Smooth muscle cell (in vitro differentiated cells): ENCODE data around the gene PIK3CB. TPM values are rescaled to one million over a fixed set of nuclear protein-coding genes. Genes with fewer than 3 reads are reported as not detected.
"Not testable (repeated sequence)": the region's sequence is repeated elsewhere in the genome, so short reads cannot be mapped to it uniquely, and the experiment has no call there.

ENCODE experiments used
- DNase-seq: peaks from one replicate; lab custom pipeline; 2025; ENCODE audit not compliant: unreplicated experiment; lab: John Stamatoyannopoulos, UW
- H2AFZ ChIP-seq: fragments of 200-600 bp; sonication (generic); 2 replicates; pipeline ENCODE4 v1.6.0; 2016; ENCODE audit warnings: antibody characterized with exemption, low read depth, mild to moderate bottlenecking
- H3F3A ChIP-seq: fragments of 200-600 bp; sonication (generic); 2 replicates; pipeline ENCODE4 v1.6.0; 2017; ENCODE audit warnings: antibody characterized with exemption, low read depth
- H3K27ac ChIP-seq: fragments of 200-600 bp; sonication (generic); 2 replicates; pipeline ENCODE4 v1.5.1; 2016; ENCODE audit warnings: low read depth, mild to moderate bottlenecking
- H3K27me3 ChIP-seq: fragments of 200-600 bp; sonication (generic); 2 replicates; pipeline ENCODE4 v1.6.1; 2016; ENCODE audit warnings: low read depth, mild to moderate bottlenecking
- H3K36me3 ChIP-seq: fragments of 200-600 bp; sonication (generic); 2 replicates; pipeline ENCODE4 v1.5.1; 2016; ENCODE audit warnings: low read depth
- H3K4me1 ChIP-seq: fragments of 200-600 bp; sonication (generic); 2 replicates; pipeline ENCODE4 v1.5.1; 2016; ENCODE audit warnings: low read depth
- H3K4me2 ChIP-seq: fragments of 200-600 bp; sonication (generic); 2 replicates; pipeline ENCODE4 v1.6.0; 2016; ENCODE audit warnings: mild to moderate bottlenecking
- H3K4me3 ChIP-seq: fragments of 200-600 bp; sonication (generic); 2 replicates; pipeline ENCODE4 v1.5.1; 2016; ENCODE audit warnings: mild to moderate bottlenecking
- H3K79me2 ChIP-seq: fragments of 200-600 bp; sonication (generic); 2 replicates; pipeline ENCODE4 v1.6.0; 2016; ENCODE audit warnings: low read depth, mild to moderate bottlenecking
- H3K9ac ChIP-seq: fragments of 200-600 bp; sonication (generic); 2 replicates; pipeline ENCODE4 v1.6.0; 2016; ENCODE audit warnings: low read depth
- H3K9me3 ChIP-seq: fragments of 200-600 bp; sonication (generic); replicated peaks from 2 replicates; pipeline ENCODE4 v1.5.1; 2016; ENCODE audit warnings: low read depth
- H4K20me1 ChIP-seq: fragments of 200-600 bp; sonication (generic); 2 replicates; pipeline ENCODE4 v1.6.0; 2016; ENCODE audit warnings: low read depth
- WGBS: methylation state at CpG from one replicate; pipeline ENCODE4 v1.1.7; 2016; ENCODE audit warnings: low lambda C conversion rate; 5-methylcytosine and 5-hydroxymethylcytosine counted together
- polyA plus RNA-seq: library from polyadenylated mRNA; unstranded; fragments of >200 nt; fragmentation: Nextera tagmentation; extraction: Ambion mirVana; gene quantifications from 2 replicates; pipeline ENCODE4 v1.2.1, GENCODE V29; 2016
- total RNA-seq: library from RNA; depleted of rRNA; stranded (reverse); fragments of >200 nt; gene quantifications from 2 replicates; pipeline ENCODE4 v1.2.3, GENCODE V29; 2014
- TF ChIP-seq, protein P1 (sequence below): fragments of 200-600 bp; sonication (generic); IDR thresholded peaks from 2 replicates; pipeline ENCODE4 v1.5.1; 2017; ENCODE audit warnings: borderline replicate concordance, mild to moderate bottlenecking, antibody characterized with exemption; ENCODE audit not compliant: insufficient read depth, poor library complexity, severe bottlenecking

PIK3CB gene
- total and polyA plus RNA-seq, 2 experiments from 2014 or later, result 2.6 to 4.5 TPM

DNA sequence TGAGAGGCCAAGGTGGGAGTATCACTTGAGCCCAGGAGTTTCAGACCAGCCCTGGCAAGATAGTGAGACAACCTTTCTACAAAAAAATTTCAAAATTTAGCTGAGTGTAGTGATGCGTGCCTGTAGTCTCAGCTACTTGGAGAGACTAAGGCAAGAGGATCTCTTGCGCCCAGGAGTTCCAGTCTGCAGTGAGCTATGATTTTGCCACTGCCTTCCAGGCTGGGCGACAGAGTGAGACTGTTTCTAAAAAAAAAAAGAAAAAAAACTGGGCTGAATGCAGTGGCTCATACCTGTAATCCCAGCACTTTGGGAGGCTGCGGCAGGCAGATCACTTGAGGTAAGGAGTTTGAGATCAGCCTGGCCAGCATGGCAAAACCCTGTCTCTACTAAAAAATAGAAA, 14.0 kb upstream of the PIK3CB start:
- Histone ChIP-seq H3F3A (no peaks in the 10 kb centered on the region), H3K4me2 (no peak overlapping the region), H3K4me1 (peaks cover 7% of the 10 kb centered on the region), H3K27ac (no peak overlapping the region), H3K9ac (no peak overlapping the region), H2AFZ (no peak overlapping the region), H4K20me1 (no peaks in the 10 kb centered on the region), H3K36me3 (no peaks in the 10 kb centered on the region), H3K4me3 (no peak overlapping the region), H3K27me3 (no peaks in the 10 kb centered on the region), H3K9me3 (no peaks in the 10 kb centered on the region), H3K79me2 (no peaks in the 10 kb centered on the region)
- 93% methylated on average over 4 of the region's 4 CpGs for WGBS
- TF ChIP-seq, protein P1, sequence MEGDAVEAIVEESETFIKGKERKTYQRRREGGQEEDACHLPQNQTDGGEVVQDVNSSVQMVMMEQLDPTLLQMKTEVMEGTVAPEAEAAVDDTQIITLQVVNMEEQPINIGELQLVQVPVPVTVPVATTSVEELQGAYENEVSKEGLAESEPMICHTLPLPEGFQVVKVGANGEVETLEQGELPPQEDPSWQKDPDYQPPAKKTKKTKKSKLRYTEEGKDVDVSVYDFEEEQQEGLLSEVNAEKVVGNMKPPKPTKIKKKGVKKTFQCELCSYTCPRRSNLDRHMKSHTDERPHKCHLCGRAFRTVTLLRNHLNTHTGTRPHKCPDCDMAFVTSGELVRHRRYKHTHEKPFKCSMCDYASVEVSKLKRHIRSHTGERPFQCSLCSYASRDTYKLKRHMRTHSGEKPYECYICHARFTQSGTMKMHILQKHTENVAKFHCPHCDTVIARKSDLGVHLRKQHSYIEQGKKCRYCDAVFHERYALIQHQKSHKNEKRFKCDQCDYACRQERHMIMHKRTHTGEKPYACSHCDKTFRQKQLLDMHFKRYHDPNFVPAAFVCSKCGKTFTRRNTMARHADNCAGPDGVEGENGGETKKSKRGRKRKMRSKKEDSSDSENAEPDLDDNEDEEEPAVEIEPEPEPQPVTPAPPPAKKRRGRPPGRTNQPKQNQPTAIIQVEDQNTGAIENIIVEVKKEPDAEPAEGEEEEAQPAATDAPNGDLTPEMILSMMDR, result no peak
- no peak for DNase-seq

DNA sequence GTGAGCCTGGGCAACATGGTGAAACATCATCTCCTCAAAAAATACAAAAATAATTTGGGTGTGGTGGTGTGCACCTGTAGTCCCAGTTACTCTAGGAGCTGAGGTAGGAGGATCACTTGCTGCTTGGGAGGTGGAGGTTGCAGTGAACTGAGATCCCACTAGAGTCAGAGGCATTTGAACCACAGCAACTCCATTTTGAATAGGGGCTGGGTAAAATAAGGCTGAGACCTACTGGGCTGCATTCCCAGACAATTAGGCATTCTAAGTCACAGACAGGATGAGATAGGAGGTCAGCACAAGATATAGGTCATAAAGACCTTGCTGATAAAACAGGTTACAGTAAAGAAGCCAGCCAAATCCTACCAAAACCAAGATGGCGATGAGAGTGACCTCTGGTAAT, 12.1 kb upstream of the PIK3CB start:
- H3K4me2 ChIP-seq, H3K36me3 ChIP-seq, H3K27ac ChIP-seq, H3K27me3 ChIP-seq, H3K9me3 ChIP-seq, H3K4me3 ChIP-seq, H3K9ac ChIP-seq, H2AFZ ChIP-seq, H3K79me2 ChIP-seq, H4K20me1 ChIP-seq, H3K4me1 ChIP-seq, DNase-seq, H3F3A ChIP-seq: not testable (repeated sequence)
- 65% methylated on average over 1 of the region's 1 CpG for WGBS

DNA sequence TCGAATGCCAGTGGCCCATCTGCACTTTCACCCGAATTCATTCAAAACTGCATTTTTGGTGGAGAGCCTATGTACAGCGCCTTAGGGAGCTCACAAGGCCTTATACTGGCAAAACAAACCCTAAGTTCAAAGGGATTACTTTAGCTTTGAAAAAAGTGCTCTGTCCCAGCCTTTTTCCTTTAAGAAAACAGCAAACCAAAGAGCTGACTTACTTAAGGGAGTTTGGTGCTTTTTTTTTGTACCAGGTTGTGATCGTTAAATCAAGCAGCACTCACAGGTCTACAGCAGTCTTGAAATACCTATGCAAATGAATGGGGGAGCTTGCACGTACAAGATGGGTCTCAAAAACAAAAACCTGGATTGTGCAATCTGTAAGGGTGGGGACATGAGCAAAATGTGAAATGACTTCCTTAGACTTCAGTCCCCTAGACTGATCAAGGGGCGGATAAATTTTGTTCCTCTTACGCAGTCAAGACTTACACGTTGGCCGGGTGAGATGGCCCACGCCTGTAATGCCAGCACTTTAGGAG, 11.6 kb upstream of the PIK3CB start:
- DNase-seq, result no peak

DNA sequence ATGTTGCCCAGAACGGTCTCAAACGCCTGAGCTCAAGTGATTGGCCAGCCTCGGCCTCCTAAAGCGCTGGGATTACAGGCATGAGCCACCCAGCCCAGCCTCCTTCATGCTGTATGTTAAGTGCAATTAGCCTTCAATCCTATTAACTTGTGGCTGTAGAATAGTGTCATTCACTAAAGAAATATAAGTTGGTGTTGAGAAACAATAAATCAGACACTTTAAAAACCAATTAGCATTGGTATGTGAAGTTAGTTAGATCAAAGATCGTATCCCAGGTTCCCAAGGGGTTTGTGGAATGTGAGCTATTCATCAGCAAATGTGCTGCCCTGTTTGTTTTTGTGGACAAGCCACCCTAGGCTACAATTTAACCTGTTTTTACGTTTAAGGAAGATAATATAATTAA, 11.0 kb upstream of the PIK3CB start:
- WGBS, result 36% methylated on average over 6 of the region's 6 CpGs
- Histone ChIP-seq H3F3A (no peaks in the 10 kb centered on the region), H3K9me3 (no peaks in the 10 kb centered on the region), H3K79me2 (no peaks in the 10 kb centered on the region), H3K27me3 (no peaks in the 10 kb centered on the region), H3K27ac (no peak overlapping the region), H3K9ac (no peak overlapping the region), H4K20me1 (no peaks in the 10 kb centered on the region), H3K36me3 (no peaks in the 10 kb centered on the region), H3K4me1 (peaks cover 7% of the 10 kb centered on the region), H3K4me3 (no peak overlapping the region), H2AFZ (no peak overlapping the region), H3K4me2 (no peak overlapping the region)
- no peak for DNase-seq
- TF ChIP-seq, protein P1, result no peak

More for the DNA sequence above, 11.6 kb upstream of the PIK3CB start:
- Histone ChIP-seq H3K79me2 (no peaks in the 10 kb centered on the region), H3K9me3 (no peaks in the 10 kb centered on the region), H3K27ac (no peak overlapping the region), H2AFZ (no peak overlapping the region), H3K4me1 (peaks cover 7% of the 10 kb centered on the region), H3K4me2 (no peak overlapping the region), H3F3A (no peaks in the 10 kb centered on the region), H3K36me3 (no peaks in the 10 kb centered on the region), H3K4me3 (no peak overlapping the region), H3K9ac (no peak overlapping the region), H3K27me3 (no peaks in the 10 kb centered on the region), H4K20me1 (no peaks in the 10 kb centered on the region)
- WGBS, result 61% methylated on average over 10 of the region's 10 CpGs
- TF ChIP-seq, protein P1, result no peak
